NOMO-1 treated with DMSO at 0.1 percent for 48 hours (cell line): Measurements from ENCODE around the gene NOD2.

Source experiments
- DNase-seq: peaks from one replicate; lab custom pipeline; 2025; ENCODE audit not compliant: unreplicated experiment; lab: John Stamatoyannopoulos, UW

The NOD2 gene

DNA sequence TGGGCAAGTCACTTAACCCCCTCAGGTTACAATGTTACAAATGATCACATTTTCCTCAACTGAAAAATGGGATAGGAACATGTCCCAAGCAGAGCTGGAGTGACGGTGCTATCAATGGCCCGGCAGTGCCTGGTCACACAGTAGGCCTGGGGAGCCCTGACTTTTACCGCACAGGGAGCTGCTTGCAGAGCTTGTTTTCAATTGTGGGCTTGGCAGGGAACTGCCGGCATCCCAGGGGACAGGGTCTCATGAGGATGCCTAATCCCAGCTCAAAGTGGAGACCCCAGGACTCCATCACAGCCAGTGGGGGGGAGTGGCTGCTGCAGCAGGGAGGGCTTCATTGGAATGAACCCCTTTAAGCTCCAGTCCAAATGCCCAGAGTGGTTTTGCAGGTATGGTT, 23.7 kb upstream of the NOD2 start:
- DNase-seq = no peak

DNA sequence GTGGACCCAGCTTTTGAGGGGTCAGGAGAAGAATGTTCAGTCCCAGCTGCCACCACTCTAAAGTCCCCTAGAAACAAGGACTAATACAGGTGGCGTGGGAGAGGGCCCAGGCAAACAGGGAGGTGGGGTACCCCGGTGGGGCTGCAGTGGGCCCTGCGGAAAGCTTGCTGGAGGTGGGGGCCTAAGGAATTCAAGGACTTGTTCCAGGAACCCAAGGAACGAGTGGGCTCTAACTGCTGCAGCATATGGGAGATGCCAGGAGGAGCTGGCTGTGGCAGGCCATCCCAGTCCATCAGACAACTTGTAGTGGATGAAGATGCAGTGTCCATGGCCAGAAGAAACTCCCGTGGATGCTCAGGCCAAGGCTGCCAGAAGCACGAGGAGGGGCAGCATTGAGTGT, 22.9 kb upstream of the NOD2 start:
- DNase-seq = no peak

DNA sequence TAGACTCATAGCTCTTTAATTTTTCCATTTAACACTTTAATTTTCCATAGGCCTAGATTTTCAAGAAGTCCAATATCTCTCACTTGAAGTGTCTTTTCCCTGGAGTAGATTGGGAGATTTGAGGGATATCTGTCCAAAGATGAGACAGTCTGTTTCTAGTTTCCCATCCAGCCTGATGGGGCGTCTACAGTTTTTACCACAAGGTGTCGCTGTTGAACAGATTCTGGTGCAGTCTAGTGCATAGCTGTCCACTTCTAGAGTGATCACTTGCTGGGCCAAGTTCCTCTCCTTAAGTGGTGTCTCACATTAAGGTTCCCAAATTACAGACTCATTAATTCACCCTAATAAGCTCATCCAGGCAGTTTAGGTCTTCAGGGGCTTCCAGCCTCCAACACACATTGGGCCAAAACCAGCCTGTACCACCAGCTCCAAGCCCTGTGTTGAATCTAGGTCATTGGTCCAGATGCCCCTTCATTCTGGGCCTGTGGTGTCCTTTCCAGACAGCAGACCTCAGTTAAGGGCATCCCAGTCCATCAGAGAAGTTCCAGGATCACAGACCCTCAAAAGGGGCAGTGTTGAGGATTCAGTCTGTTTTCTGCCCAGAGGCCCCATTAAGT, 21.7 kb upstream of the NOD2 start:
- DNase-seq = peak; percentile 20

DNA sequence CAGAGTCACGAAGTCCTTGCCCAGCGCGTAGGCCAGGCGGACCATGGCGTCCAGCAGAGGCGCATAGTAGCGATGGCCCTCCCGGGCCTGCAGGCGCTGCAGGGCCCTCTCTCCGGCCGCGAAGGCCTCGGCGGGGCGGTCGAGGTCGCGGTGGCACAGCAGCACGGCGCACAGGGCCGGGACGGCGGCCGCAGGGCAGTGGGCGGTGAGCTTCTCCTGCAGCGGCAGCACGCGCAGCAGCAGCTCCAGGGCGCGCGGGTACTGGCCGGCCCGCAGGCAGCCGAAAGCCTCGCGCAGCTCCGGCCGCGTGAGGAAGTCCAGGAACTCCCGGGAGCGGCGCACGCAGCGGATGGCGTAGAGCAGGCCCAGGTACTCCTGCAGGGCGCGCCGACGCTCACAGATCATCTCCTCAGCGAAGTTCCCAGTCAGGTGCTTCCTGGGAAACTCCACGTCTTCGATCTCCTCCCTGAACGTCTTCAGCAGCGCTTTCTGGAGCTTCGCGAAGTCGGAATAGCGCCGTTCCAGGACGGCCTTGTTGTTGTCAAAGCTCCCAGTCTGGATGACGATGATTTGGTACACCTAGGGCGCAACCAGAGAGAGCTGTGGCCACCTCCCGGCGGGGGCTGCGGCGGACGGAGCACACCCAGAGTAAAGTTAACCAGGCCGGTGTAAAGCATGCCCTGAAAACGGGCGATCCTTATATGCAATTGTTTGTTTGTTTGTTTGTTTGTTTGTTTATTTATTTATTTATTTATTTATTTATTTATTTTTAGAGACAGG, 19.7 kb upstream of the NOD2 start:
- DNase-seq = no peak

DNA sequence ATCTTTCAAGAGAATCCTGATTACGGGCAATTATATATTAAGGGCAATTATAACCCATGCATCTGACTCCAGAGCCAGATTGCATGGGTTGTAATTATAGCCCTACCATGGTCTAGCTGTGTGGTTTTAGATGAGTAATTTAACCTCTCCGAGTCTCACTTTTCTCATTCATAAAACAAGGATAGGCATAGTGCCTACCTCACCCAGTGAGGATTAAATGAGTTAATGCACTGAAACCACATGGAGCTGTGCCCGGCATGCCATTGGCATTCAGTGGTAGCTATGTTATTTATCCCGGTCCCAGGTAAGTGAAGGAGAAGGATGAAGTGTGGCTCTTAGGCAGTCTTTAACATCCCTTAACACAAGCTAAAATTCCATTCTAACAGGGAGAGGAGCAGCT, 18.6 kb upstream of the NOD2 start:
- no peak for DNase-seq

DNA sequence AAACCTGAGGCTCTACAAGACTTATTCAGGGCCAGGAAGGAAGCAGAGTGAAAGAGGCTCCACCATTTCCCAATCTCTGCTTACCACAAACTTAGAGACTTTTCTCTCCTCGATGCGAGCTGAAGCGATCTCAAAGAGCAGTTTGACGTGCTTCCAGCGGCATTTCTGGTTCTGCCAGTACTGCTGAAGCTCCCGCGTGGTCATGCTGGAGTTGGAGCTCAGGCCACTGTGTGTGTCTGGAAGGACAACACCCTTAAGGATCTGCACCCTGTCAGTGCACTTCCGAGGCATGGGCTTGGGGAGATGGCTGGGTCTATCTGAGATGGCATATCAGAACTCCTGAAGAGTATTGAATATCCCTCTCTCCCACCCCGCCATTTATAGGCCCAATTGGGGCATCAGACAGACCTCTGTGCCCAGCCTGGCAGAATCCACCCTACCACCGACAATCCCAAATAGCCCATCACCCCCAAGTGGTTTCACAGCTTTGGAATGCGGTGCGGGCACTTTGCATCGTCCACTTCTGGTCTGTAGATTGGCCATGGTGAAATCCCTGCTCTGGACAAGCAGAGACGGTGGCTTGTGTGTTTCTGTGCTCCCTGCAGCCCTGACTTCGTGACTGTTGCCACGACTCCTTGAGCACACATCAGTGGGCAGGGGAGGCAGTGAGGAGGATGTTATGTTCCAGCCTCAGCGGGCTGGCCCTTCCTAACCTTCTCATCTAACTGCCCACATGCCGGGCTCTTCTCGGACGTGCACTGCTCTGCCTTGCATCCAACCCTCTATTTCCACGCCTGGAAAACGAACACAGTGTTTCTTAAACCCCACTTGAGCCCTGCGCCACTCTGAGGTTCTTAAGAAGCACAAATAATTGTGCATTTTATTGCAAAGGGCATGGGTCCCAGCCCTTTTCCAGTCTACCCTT, 17.5 kb upstream of the NOD2 start:
- no peak for DNase-seq

DNA sequence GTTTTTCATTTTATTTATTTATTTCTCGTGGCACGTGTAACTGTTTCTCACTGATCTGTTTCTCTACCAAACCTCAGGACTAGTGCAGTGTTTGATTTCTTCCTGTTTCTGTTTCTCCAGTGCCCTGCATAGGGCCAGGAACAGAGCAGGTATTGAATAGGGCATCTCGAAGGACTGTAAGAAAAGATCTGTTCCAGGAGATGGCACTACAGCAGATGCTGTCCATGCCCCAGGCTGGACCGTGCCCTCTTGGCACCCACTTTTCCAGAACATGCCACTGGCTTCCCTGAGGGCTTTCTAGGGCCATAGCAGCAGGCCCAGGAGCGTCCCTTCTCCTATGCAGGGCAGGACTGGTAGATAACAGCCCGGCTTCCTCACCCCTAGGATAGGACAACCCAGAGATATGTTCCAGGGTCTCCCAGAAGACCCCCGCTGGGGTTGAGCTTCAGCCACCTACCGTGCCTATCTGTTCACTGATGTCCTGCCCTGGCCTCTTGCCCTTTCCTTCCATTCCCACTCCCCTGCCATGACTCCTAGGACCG, 16.7 kb upstream of the NOD2 start:
- DNase-seq = no peak

DNA sequence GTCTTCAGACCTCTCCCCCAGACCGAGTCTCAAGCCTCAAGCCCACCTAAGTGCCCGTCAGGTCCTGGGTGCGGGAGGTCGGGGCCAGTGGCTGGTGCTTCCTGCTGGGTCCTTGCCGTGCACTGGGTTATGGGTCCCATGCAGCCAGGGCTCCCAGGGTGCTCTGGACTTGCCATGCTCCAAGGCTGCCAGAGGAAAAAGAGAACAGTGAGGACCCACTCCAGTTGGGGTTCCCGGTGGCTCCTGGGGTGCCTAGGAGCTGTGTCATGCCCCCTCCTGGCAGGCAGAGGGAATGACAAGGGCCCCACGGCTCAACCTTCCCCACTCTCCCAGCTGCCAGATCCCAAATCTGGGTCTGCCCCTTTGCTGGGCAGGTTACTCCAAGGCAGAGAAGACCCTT, 16.1 kb upstream of the NOD2 start:
- no peak for DNase-seq

DNA sequence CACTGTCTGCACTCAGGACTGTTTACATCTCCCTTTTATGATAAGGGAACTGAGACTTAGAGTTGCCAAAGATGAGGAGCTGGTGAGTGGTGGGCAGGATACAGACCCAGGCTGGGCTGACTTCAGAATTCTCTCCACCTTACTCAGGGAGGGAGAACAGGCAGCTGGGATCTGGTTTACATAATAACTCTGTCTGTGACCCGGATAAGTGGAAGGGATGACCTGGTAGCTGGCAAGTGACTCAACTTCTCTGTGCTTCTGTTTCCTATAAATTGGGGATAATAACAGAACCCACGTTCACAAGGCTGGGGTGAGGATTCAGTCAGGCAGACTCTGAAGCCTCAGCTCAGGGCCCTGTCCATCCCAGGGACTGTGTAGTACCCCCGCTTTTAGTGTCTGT, 14.9 kb upstream of the NOD2 start:
- no peak for DNase-seq

DNA sequence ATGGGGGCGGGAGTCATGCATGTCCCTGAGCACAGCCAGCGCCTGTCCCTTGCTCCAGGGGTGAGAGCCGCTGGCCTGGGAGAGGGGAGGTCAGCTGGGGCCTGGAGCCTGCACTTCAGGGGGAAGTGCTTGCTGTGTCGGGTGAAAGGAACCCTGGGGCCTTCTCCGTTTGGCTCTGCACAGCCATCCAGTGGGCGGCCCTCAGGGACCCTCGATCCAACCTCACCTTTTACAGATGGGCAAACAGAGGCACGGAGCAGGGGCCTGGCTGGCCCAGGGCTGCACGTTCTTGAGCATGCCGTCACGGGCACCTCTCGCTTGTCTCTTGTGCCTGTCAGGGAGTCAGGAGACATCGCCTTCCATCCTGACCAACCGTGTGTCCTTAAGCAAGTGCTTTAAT, 14.1 kb upstream of the NOD2 start:
- no peak for DNase-seq

DNA sequence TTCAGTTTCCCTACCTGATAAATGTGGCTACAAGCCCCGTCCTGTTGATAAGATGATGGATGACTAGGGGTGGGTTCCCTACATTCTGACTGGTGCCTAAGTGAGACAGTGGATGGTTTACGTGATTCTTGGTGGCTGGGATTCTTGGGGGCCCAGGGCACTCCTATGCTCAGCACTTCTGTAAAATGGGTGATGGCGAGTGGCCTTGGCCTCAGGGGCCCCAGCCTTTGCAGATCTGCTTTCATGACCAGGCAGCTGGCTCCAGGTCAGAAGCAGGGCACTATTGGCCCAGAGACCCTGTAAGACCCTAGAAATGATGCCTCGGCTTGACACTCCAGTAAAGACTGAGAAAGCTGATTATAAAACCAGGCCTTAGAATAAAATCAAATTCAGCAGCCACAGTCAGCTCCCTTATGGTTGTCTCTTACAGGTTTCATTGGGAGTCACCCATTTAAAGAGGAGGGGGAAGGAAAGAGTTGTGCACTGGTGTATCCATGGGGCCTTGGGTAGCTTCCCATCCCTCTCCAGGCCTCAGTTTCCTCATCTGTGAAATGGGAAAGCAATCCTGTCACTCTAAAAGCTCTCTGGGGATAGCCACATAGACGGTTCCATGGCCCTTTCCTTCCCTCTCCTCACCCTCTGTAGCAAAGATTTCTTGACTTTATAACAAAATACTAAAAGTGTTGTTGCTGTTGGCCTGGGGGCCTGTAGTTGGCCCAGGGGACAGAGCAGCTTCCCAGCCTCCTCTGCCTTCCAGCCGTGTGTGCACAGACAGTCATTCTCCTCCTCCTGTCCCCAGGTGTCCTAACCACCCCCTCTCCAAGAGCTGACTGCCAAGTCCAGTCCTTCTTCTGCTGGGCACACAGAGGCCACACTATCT, 13.5 kb upstream of the NOD2 start:
- no peak for DNase-seq

DNA sequence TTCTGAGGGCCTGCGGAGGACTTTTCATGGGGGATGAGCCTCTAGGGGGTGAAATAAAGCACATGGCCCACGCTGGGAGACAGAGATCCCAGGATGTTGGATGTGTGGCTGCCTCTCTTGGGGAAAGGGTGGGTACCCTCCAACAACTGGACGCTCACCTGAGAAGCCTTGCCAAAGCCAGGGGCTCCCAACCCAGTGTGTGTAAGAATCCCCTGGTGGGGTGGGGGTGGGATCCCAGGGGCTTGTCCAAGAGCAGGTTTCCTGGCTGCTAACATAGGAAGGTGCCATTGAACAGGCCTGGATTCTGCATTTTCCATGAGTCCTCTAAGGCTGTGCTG, 12.9 kb upstream of the NOD2 start:
- DNase-seq = no peak

DNA sequence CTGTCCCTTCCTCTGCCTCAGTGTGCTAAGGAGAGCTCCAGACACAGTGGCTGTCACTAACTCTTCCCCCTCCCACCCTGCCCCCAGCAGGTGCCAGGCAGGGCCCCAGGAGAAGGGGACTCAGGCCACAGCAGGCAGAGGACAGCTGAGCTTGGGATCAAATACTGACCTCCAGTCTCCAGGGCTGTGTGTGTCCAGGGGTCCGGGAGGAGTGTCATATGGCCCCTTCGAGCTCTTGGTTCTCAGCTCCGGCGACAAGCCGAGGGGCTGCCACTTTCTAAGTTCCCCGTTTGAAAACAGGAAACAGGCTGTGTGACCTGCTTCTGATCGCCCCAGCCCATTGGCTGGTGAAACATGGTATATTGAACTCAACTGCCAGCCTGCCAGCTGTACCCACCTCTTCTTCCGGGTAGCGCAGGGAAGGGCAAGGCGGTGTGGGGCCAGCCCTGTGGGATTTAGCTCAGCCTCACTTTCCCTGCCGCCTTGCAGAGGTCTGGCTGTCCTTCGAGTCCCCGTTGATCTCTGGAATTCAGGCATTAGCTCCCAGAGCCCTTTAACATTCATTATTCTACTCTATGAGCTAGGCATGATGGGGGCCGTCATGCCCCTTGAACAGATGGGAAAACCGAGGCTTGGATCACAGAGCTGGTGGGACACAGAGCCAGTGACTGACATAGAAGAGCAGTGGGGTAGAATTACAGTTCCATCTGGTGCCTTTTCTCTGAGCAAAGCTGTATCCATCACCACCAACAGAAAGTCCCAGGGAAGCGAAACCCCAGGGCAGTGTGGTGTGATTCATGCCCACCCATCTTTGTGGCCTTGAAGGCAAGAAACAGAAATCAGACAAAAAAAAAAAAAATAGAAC, 12.2 kb upstream of the NOD2 start, which contains the start of gene SNX20:
Gene SNX20 (minus strand): TSS at position 292 of the 865 bp plus-strand sequence. CDS start 3,786 bp downstream, outside the sequence.
- DNase-seq = peak; percentile 69

DNA sequence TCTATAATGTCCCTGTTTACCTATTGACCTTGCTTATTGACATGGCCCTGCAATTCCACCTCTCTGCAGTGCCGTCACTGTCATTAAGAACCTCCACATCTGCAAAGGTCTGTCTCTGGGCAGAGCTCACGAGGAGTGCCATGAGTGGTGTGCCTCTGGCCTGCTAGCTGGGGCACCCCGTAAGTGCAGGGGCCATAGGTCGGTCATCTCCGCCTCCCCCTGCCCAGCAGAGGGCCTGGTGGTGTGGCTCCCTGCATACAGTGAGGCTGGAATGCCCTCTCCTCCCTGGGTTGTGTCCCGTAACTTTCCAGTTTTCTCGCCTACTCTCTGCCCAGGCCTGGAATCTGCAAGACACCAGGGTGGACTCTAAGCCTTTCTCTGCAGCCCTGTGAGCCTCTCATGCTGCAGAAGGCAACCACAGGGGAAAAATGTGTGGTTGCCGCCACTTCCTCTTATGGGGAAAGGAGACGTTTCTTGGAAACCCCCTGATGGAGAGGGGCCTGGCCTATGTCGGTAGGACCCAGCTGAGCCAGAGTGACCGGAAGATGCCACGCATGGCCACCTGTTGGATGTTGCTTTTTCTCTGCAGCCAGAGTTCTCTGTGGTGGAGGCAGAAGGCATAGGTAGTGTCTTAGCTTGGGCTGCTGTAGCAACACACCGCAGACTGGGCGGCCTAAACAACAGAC, 9.6 kb upstream of the NOD2 start:
- peak; percentile 83 for DNase-seq

DNA sequence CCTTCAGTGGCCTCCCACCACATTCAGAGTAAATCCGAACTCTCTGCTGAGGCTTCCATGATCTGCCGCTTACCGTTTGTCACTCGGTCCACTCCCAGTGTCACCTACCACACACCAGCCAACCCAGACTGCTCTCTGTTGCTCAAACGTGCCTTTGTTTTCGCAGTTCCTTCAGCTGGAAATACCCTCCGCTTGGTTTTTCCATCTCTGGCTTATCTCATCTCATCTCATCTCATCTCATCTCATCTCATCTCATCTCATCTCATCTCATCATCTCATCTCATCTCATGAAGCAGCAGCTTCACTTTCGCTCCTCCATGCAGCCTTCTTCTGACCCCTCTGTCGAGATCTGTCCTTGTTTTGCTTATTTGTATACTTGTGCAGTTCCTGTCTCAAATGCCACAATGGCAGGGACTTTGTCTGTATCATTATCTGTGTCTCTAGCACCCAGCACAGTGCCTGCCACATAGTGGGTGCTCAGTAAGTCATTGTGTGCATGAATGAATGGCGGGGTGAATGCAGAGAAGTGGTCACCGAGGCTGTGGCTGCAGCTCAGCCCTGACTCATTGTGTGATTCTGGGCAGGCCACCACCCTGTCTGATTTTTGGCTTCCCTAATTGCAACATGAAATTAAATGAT, 8.5 kb upstream of the NOD2 start:
- DNase-seq = peak; percentile 78

DNA sequence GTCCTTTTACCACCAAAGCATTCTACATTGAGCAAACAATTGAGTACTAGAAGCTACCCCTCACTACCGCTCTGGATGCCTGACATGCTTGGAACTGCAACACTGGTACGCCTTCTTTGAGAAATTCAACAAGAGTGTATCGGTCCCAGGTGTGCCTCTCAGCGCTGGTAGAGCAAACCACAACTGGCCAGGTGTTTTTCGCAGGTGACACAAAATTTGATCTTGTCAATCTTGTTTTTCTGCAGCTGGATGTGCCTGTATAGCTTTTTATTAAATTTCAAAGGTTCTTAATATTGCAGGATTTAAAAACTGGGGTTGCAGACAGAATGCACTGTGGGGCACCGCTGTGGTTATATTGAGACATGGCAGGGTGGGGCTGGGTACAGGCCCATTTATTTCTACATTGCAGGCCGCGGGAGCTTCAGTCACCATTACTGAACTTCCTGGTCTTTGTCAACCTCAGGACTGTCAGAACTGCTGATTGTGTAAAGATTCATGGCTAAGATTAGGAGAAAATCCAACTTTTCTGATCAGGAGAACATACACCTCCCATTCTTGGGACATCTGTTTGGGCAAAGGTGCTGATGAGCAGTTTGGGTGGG, 7.8 kb upstream of the NOD2 start:
- peak; percentile 81 for DNase-seq

DNA sequence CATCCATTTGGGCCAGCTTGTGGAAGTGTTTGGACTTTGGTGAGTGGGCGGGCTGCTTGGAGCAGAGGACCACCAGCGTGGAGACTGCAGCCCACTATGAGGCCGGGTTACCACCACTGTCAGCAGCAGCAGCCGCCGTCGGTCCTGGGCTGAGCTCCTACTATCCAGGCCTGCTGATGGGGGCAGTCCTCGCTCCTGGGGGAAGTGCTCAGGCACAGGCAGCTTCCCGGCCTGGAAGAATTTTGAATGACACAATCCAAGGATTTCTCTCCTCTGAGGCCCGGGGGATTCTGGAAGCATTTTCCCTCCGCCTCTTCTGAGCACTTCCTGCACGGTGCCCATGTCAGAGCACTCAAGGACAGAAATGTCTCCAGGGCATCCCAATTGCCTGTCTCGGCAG, 5.3 kb upstream of the NOD2 start:
- DNase-seq = no peak

DNA sequence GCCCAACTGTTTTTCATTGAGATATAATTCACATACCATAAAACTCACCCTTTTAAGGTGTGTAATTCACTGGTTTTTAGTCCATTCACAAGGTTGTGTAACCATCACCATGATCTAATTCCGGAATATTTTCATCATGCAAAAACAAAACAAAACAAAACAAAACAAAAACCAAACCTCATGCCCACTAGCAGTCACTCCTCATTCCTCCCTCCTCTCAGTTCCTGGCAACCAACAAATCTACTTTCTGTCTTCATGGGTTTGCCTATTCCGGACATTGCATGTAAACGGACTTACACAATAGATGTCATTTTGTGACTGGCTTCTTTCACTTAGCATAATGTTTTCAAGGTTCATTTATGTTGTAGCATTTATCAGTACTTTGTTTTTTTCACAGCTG, 4.5 kb upstream of the NOD2 start:
- peak; percentile 68 for DNase-seq
